ENCODE data around the gene PRDM11.

DNA sequence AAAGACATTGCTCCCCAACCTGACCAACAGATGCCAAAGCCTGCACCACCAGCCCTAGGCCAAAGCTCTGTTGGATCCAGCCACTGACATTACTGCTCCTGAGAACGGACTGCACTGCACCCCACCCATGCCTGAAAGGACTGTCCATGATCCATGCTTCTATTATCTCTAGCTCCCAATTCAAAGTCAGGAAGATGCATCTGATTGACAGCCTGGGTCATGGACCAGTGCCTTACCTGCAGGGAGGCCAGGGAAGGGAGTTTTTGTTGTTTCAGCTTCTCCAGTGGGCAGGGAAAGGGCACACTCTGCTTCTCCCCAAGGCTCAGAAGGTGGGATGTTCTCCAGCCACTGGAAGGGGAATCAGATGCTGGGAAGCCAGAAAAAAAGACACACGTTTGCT is 4.8 kb upstream of the PRDM11 start:
- TF ChIP-seq, protein P1, sequence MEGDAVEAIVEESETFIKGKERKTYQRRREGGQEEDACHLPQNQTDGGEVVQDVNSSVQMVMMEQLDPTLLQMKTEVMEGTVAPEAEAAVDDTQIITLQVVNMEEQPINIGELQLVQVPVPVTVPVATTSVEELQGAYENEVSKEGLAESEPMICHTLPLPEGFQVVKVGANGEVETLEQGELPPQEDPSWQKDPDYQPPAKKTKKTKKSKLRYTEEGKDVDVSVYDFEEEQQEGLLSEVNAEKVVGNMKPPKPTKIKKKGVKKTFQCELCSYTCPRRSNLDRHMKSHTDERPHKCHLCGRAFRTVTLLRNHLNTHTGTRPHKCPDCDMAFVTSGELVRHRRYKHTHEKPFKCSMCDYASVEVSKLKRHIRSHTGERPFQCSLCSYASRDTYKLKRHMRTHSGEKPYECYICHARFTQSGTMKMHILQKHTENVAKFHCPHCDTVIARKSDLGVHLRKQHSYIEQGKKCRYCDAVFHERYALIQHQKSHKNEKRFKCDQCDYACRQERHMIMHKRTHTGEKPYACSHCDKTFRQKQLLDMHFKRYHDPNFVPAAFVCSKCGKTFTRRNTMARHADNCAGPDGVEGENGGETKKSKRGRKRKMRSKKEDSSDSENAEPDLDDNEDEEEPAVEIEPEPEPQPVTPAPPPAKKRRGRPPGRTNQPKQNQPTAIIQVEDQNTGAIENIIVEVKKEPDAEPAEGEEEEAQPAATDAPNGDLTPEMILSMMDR (IDR thresholded peaks at IDR 0.05; ENCODE audit: low read length): no peak
- TF ChIP-seq EZH2 (IDR thresholded peaks at IDR 0.05; ENCODE audit: borderline replicate concordance, low read length): no peak

All from OCI-LY1 (cell line).